HTERT RPE-1 (cell line): ENCODE data around the gene CSNK1E.

Source experiments
- in situ Hi-C: fragments of 300-500 bp; cut with MboI; formaldehyde crosslinking; loops from 4 replicates; pipeline ENCODE4 v1.14.3; 2020; ENCODE audit warnings: low sequenced_read_pairs

The CSNK1E gene

GRCh38 chr22:38282397-38282796, 34.8 kb downstream of the CSNK1E start:
- in situ Hi-C loops, result no loop called here

- in situ Hi-C loops, result no loop called here
Measured at GRCh38 chr22:38276166-38276565, 41.1 kb downstream of the CSNK1E start.

DNA sequence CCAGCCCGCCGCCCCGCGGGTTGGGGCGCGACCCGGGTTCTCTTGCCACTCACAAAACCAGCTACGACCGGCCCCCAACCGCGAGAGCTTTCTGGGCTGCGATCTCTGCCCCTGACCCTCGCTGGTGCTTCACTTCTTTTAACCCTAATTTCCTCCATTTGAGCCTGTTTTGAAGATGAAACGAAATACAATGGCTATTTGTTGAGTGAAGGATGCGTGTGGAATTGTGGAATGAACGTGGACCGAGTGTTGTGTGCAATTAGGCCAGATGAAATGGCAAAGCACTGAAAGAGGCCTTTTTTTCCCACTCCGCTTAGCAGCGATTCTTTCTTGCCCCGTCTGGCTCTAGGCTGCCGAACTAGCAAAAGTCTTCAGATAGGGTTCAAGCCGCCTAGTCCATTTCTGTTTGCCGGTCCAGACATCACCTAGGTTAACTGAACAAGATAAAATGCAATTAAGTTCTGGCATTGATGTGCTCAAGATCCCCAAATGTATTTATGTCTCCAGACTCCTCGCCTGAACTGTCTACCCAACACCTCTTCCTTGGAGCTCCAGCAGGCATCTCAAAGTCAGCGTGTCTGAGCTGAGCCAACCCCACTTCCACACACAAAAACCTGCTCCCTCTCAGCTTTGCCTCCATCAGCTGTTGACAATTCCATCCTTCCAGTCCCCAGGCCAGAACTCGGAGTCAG, 44.0 kb downstream of the CSNK1E start:
- in situ Hi-C loops, result no loop called here

GRCh38 chr22:38272373-38273134, 44.7 kb downstream of the CSNK1E start, which contains the start of gene TMEM184B:
TMEM184B (minus strand) TSS chr22:38273010; CDS start chr22:38247961, 25,049 bp downstream.
- in situ Hi-C loops, result no loop called here

- in situ Hi-C loops, result no loop called here
Measured at GRCh38 chr22:38271927-38272372, 45.3 kb downstream of the CSNK1E start.

- in situ Hi-C loops, result no loop called here
Measured at GRCh38 chr22:38271101-38271500, 46.1 kb downstream of the CSNK1E start.

DNA sequence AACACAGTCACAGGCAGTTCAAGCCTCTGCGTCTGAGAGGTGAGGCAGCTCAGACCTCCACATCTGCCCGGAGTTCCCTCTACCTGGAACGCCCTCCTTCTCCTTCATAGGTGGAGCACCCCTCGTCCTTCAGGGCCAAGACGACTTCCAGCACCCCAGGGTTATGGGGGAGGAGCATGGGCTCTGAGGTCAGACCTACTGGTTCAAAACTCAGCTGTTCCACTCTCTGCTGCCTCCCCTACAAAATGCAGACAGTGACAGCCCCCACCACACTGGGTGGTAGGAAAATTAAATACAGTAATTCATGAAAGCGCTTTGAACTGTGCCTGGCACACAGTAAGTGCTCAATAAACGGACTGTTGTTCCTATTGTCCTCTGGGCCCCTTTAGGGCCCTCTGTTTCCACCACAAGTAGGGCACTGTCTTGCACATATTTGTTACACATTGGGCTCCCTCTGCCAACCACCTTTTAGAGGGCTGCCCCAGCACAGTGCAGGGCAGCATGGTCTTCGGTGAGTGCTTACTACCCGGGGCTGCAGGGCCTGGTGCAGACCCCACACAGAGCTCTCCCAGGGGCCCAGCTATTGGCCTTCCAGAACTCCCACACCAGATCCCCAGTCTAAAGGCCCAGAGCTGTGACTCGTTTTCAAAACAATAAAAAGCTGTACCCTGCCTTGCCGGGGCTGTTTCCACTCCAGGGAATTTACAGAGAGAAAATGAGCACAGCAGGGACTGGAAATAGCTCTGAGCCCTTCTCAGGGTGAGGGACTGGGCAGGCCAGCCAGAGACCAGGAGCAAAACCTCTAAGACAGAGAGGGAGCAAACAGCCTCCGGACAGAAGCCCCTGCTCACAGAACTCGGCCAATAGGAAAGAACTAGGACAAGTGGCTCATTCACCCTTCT, 46.9 kb downstream of the CSNK1E start:
- in situ Hi-C loops, result no loop called here

DNA sequence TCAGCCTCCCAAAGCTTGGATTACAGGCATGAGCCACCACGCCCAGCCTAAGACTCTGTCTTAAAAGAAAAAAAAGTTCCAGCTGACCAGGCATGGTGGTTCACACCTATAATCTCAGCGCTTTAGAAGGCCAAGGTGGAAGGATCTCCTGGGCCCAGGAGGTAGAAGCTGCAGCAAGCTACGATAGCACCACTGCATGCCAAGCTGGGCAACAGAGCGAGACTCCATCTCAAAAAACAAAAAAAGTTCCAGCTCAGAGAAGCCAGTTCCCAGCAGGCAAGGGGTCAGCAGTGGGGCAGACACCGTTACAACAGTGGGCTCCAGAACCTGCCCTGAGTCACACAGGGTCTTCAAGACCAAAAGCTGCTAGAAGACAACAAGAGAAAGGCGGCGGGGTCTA, 47.8 kb downstream of the CSNK1E start:
- in situ Hi-C loops, result no loop called here

GRCh38 chr22:38267086-38267485, 50.1 kb downstream of the CSNK1E start:
- in situ Hi-C loops, result no loop called here

DNA sequence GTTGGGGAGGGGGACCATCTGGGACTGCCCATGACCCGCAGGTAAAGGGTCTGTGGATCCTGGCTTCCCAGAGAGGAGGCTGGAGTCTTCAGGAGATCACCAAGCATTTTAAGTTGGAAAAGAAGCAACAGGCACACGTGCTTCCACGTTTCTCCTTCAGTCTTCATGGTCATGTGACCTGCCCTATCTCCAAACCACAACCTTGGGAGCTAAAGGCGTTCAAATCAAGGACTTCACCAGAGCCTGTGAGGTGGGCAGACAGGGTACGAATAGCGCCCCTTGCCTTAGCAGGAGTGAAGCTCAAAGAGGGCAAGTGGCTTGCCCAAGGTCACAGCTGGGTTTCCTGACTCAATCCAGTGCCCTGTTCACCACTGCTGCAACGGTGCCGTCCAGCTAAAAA, 51.1 kb downstream of the CSNK1E start:
- in situ Hi-C loops, result no loop called here

- in situ Hi-C loops, result no loop called here
Measured at GRCh38 chr22:38264322-38264843, 52.9 kb downstream of the CSNK1E start.

GRCh38 chr22:38262051-38262795, 55.0 kb downstream of the CSNK1E start:
- in situ Hi-C loops, result no loop called here

DNA sequence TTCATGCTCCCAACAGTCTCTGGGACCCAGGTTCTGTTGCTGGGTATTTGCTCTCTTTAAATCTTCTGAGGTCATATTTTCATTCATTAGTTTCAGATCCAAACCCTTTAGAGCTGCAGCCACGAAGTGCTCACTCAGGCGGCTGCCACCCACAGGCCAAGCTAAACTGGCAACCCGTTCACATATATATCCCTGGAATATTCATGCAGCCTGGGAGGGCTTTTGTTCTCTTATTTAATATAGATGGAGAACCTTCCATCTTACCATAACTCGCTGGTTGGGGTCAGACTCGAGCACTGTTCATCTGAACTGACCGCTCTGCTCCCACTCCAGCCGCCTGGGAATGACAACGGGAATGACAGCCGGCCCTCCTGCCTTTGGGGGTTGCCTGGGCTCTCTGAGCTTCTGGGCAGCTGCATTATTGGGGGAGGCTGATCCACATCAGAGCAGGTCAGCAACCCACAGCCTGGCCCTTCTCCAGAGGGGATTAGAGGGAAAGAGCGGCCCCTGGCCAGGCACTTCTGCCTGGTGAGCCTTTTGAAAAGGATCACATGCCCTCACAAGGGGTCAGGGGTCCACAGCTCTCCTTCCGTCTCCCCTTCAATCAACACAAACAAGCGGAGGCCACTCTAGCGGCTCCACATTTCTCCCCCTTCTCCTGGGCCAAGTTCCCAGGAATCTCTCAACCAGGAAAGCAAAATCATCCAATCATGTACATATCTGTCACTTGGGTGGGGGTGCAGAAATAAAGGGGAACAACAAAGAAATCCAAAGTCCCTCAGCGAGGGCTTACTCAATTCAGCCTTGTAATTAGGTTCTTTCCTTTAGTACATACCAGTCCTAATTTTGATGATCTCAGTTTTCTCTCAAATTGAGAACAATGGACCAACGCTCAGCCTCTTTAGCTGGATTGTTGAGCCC, 56.2 kb downstream of the CSNK1E start:
- in situ Hi-C loops, result no loop called here

DNA sequence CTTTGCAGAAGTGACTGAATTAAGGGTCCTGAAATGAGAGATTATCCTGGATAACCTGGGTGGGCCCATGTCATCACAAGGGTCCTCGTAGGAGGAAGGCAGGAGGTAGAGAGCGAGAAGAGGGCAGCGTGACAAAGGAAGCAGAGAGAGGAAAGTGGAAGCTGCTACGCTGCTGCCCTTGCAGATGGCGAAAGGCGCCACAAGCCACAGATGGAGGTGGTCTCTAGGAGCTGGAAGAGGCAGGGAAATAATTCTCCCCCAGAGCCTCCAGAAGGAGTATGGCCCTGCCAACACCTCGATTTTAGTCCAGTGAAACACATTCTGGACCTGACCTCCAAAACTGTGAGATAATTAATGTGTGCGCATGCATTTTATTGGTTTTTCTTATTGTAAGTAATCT, 57.9 kb downstream of the CSNK1E start:
- in situ Hi-C loops, result no loop called here

- in situ Hi-C loops, result no loop called here
Measured at GRCh38 chr22:38258895-38259294, 58.3 kb downstream of the CSNK1E start.

GRCh38 chr22:38257650-38258250, 59.5 kb downstream of the CSNK1E start:
- in situ Hi-C loops, result no loop called here

- in situ Hi-C loops, result no loop called here
Measured at GRCh38 chr22:38257181-38257580, 60.1 kb downstream of the CSNK1E start.

DNA sequence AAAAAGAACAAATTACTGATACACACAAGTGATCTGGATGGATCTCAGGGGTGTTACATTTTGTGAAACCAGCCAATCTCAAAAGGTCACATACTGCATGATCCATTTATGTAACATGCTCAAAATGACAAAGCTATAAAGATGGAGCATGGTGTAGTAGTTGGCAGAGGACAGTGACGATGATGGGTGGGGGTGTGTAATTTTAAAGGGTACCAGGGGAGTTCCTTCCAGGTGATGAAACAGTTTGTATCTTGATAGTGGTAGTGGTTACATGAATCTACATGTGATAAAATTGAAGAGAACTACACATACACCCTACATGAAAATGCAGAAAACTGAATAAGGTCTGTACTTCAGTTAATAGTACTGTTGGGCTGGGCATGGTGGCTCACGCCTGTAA, 61.5 kb downstream of the CSNK1E start:
- in situ Hi-C loops, result no loop called here

- in situ Hi-C loops, result no loop called here
Measured at GRCh38 chr22:38251341-38251692, 65.9 kb downstream of the CSNK1E start.
